GM12801 (cell line): ENCODE measurements around the gene POU2AF2.

Experiments used
- CTCF ChIP-seq: IDR thresholded peaks from one replicate; pipeline ENCODE4 v1.5.1; 2011; ENCODE audit warnings: control low read depth; ENCODE audit not compliant: insufficient read length; ENCODE audit errors: extremely low read depth

POU2AF2 gene

GRCh38 chr11:111301842-111302118 lies 56.3 kb downstream of the POU2AF2 start:
- TF ChIP-seq CTCF, result no peak

GRCh38 chr11:111302298-111302697 lies 56.8 kb downstream of the POU2AF2 start:
- TF ChIP-seq CTCF, result no peak

- TF ChIP-seq CTCF, result no peak
Observed at GRCh38 chr11:111303461-111303860, 57.9 kb downstream of the POU2AF2 start.

GRCh38 chr11:111305162-111305802 lies 59.8 kb downstream of the POU2AF2 start:
- TF ChIP-seq CTCF, result no peak

GRCh38 chr11:111305876-111306275 lies 60.4 kb downstream of the POU2AF2 start:
- no peak for TF ChIP-seq CTCF

- TF ChIP-seq CTCF, result no peak
Observed at GRCh38 chr11:111306321-111306720, 60.8 kb downstream of the POU2AF2 start.

- no peak for TF ChIP-seq CTCF
Observed at GRCh38 chr11:111307472-111308108, 62.1 kb downstream of the POU2AF2 start.
